SK-N-SH treated with all-trans-retinoic acid at 6 μM for 48 hours (cell line): Measurements from ENCODE around the gene TMEM185A.

ENCODE experiments used
- ARNTL ChIP-seq: fragments of 450-650 bp; formaldehyde crosslinking; IDR thresholded peaks from 2 replicates; pipeline ENCODE4 v1.5.0; 2020; ENCODE audit warnings: low read depth, mild to moderate bottlenecking, moderate library complexity, borderline replicate concordance
- CREB5 ChIP-seq: fragments of 250-450 bp; sonication (Bioruptor Pico); IDR thresholded peaks from 2 replicates; pipeline ENCODE4 v1.5.1; 2020; ENCODE audit warnings: low read depth, mild to moderate bottlenecking, moderate library complexity
- ZC3H10 ChIP-seq: fragments of 250-450 bp; sonication (Bioruptor Pico); IDR thresholded peaks from 2 replicates; pipeline ENCODE4 v1.5.1; 2021; ENCODE audit warnings: mild to moderate bottlenecking, moderate library complexity

- TF ChIP-seq CREB5 (CRISPR knock-in tag) (no peak), ZC3H10 (no peak), ARNTL (no peak)
Measured at GRCh38 chrX:149570668-149571067, 60.9 kb downstream of the TMEM185A start.
